HG03520 (cell line): Measurements from ENCODE around the gene BRD1.

Experiments
- ATAC-seq: cut with Tn5 transposase; IDR thresholded peaks from one replicate; pipeline ENCODE4 v1.9.1; 2021; ENCODE audit warnings: mild to moderate bottlenecking, moderate library complexity; ENCODE audit not compliant: unreplicated experiment

The BRD1 gene

GRCh38 chr22:49827853-49828598, at the start of gene BRD1:
Gene BRD1 (minus strand): TSS chr22:49827873. CDS start chr22:49824317, 3,556 bp downstream.
- ATAC-seq, result no peak

DNA sequence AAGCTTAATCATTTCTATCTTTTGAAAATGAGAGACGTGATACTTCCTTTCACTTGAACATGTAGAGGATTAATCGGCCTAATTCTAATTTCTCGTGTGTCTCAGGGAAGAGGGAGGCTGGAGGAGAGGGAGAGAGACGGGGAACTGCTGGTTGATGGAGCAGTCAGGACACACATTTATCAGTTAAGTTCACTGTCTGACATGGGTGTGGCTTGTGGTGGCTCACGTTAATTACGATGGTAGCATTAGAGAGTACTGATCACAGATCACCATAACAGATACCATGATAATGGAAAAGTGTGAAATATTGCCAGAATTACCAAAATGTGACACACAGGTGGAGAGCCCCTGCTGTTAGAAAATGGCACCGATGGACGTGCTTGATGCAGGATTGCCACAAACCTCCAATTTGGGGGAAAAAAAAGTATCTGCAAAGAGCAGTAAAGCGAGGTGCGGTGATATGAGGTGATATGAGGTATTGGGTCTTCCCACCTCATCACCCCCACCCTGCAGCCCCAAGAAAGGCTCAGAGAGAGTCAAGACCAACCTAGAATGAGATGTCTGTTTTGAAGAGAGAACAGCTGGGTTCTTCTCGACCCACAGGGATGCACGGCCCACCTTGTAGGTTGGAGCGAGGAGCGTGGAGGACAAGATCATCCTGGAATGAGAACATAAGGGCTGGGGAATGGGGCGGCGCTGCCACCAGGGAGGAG, 45.7 kb upstream of the BRD1 start:
- ATAC-seq, result no peak

- ATAC-seq, result no peak
These were observed 44.7 kb upstream of the BRD1 start for GRCh38 chr22:49872347-49872746.

DNA sequence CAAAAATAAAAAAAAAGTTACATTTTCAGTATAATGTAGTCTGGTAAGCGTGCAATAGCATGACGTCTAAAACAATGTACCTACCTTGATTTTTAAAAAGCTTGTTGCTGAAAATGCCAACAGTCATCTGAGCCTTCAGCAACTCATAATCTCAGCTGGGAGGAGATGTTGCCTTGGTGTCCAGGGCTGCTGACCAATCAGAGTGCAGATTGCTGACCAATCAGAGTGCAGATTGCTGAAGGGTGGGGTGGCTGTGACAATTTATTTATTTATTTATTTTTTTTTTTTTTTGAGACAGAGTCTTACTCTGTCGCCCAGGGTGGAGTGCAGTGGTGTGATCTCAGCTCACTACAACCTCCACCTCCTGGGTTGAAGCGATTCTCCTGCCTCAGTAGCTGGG, 43.8 kb upstream of the BRD1 start:
- no peak for ATAC-seq

GRCh38 chr22:49869845-49870712, 42.4 kb upstream of the BRD1 start:
- no peak for ATAC-seq

- no peak for ATAC-seq
These were observed 41.6 kb upstream of the BRD1 start for GRCh38 chr22:49869086-49869830.

- ATAC-seq, result no peak
These were observed 39.9 kb upstream of the BRD1 start for GRCh38 chr22:49867303-49868265.

DNA sequence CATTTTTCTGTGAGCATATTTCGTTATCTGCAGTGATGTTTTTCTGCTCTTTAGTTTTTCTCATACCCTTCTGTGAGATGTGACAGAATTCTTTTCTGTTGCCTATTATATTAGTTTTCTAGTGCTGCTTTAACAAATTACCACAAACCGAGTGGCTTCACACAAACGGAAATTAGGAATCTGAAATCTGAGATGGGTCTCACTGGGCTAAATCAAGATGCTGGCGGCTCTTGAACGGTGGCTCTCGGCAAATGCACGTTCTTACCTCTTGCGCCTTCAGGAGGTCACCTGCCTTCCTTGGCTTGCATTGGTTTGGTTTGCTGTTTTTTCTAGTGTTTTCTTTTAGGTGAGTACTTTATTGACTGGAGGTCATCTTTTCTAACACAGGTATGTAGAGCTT, 39.0 kb upstream of the BRD1 start:
- no peak for ATAC-seq

GRCh38 chr22:49866134-49866533, 38.5 kb upstream of the BRD1 start:
- ATAC-seq, result no peak

- ATAC-seq, result no peak
These were observed 37.5 kb upstream of the BRD1 start for GRCh38 chr22:49865156-49865555.

DNA sequence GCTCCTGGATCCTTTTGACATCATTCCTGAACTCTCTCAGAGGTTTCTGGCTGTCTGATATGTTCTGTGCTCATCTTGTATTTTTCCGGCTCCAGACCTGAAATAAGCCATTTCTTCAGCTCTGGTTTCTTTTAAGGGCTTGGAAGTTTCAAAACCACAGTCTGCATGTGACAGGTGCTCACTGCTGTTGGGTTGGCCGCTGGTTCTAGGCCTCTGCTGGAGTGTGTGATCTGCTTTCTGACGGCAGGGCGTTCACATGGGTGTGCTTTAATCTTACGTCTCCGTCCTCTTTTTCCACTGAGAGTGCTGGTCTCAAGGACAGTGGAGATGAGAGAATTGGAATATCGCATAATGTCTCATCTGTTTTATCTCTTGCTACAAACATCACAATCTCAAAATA, 36.3 kb upstream of the BRD1 start:
- ATAC-seq, result no peak

GRCh38 chr22:49862496-49862776, 34.8 kb upstream of the BRD1 start:
- no peak for ATAC-seq

DNA sequence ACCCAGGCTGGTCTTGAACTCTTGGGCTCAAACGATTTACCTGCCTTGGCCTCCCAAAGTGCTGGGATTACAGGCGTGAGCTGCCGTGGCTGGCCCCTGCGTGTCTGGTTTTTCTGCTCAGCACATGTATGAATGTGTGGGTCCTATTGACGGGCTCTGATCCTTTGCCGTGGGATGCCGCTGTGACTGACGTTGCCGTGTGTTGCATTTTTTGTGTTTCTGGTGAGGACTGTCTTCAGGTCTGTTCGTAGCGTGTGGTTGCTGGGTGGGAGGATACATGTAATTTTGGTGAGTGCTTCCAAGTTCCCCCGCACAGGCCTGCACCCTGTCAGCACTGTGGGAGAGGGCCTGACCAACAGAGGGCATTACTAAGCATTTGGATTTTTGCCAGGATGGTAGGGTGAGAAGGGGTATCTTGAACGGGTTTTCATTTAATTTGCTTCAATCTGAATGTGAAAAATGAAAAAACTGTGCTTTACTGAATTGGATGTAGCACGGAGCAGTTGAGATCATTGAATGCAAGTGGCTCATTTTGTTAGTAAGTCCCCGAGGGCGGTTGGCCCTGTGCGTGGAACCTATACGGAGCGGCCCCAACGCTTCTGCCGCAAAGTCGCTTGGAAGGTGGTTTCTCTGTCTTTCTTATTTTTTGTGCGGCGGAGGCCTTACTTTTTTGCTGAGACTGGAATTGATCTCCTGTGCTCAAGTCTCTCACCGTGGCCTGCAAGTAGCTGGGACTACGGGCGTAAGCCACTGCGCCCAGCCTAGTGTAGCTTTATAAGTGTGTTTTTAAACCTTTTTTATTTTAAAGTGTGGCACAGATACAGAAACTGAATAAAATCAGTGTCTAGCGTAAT, 34.2 kb upstream of the BRD1 start:
- ATAC-seq, result no peak

GRCh38 chr22:49858827-49859226, 31.2 kb upstream of the BRD1 start:
- no peak for ATAC-seq

- ATAC-seq, result no peak
These were observed 29.3 kb upstream of the BRD1 start for GRCh38 chr22:49856766-49857618.

GRCh38 chr22:49856343-49856742, 28.7 kb upstream of the BRD1 start:
- ATAC-seq, result no peak

DNA sequence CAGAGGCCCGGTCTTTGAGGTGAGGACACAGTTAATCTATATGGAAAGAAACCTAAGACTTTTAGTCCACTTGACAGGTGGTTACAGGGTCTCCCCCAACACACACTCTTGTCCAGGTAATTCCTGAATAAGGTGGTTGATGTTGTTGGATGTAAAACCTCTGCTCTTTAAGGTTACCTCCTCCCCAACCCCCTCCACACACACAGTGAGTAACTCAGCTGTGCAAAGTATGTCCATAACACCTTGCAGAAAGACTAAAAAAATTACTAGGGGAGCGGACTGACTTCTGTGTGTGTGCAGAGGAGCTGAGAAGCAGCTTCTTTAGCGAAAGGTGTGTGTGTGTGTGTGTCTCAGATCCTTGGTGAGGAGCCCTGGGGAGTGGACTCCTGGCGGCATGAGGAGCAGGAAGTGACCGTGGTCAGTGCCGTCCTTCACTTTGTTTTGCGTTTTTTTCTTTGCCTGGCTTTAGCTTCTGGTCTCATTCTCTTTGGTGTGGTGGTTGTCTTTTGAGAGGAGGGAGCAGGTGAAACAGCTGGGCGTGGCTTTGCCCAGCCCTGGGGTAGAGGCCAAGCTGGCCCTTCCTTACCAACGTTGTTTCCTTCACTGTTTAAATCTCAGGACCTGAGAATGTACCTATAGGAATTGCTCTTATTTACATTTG, 27.7 kb upstream of the BRD1 start:
- no peak for ATAC-seq
